SK-N-SH (cell line): Measurements from ENCODE around the gene CDK13. TPM values are rescaled to one million over a fixed set of nuclear protein-coding genes. Genes with fewer than 3 reads are reported as not detected.

Experiments used
- CTCF ChIA-PET: fragments of 300-600, 350-600 bp; formaldehyde crosslinking; extraction: SDS; loops from one replicate; lab custom pipeline; 2021; lab: Yijun Ruan, JAX
- POLR2A ChIA-PET: fragments of 350-600 bp; sonication (Branson Sonifier 250); formaldehyde crosslinking; extraction: SDS; loops from one replicate; lab custom pipeline; 2020; ENCODE audit warnings: antibody characterized with exemption, inconsistent platforms; lab: Yijun Ruan, JAX
- DNase-seq: peaks from one replicate; pipeline ENCODE4 v3.0.0; 2012
- H2AFZ ChIP-seq: fragments of 200-600 bp; sonication (generic); 2 replicates; pipeline ENCODE4 v1.8.1; 2016; ENCODE audit warnings: antibody characterized with exemption, mild to moderate bottlenecking, low read depth
- H3F3A ChIP-seq: fragments of 200-600 bp; sonication (generic); replicated peaks from 2 replicates; pipeline ENCODE3; 2016; ENCODE audit warnings: antibody characterized with exemption, mild to moderate bottlenecking; ENCODE audit not compliant: insufficient read depth
- H3K27ac ChIP-seq, 2 experiments: fragments of 200-500 bp in 1 of 2; fragments of 200-600 bp in 1 of 2; sonication (Bioruptor generic) in 1 of 2; sonication (generic), shearing (Covaris generic) in 1 of 2; 2 replicates each; pipeline versions ENCODE4 v1.5.1 to v1.6.1; 2014 to 2016; ENCODE audit warnings: low read depth in 2 of 2, inconsistent platforms in 1 of 2, low read length in 1 of 2, mild to moderate bottlenecking in 1 of 2, mixed read lengths in 1 of 2
- H3K27me3 ChIP-seq: fragments of 200-600 bp; sonication (generic), shearing (Covaris generic); 2 replicates; pipeline ENCODE4 v1.6.1; 2016; ENCODE audit warnings: mixed run types; ENCODE audit not compliant: insufficient read depth
- H3K36me3 ChIP-seq, 2 experiments: fragments of 200-500 bp in 1 of 2; fragments of 200-600 bp in 1 of 2; sonication (Bioruptor generic) in 1 of 2; sonication (generic) in 1 of 2; replicated peaks in 1 of 2; 2 replicates each; pipeline versions ENCODE3 to v1.5.1; 2014 to 2016; ENCODE audit warnings: low read length in 1 of 2, mild to moderate bottlenecking in 1 of 2; ENCODE audit not compliant: insufficient read depth in 2 of 2, control insufficient read depth in 1 of 2
- H3K4me1 ChIP-seq, 2 experiments: fragments of 200-500 bp in 1 of 2; fragments of 200-600 bp in 1 of 2; sonication (Bioruptor generic) in 1 of 2; sonication (generic), shearing (Covaris generic) in 1 of 2; 2 replicates each; pipeline versions ENCODE4 v1.5.1 to v1.6.1; 2014 to 2016; ENCODE audit warnings: low read depth in 1 of 2, low read length in 1 of 2, mixed run types in 1 of 2; ENCODE audit not compliant: insufficient read depth in 2 of 2, control insufficient read depth in 1 of 2
- H3K4me2 ChIP-seq: fragments of 200-600 bp; sonication (generic), shearing (Covaris generic); 2 replicates; pipeline ENCODE4 v1.6.1; 2017; ENCODE audit warnings: mixed run types
- H3K4me3 ChIP-seq, 2 experiments: fragments of 200-500 bp in 1 of 2; fragments of 200-600 bp in 1 of 2; sonication (Bioruptor generic) in 1 of 2; sonication (generic), shearing (Covaris generic) in 1 of 2; 2 replicates each; pipeline versions ENCODE4 v1.5.1 to v1.8.1; 2014 to 2016; ENCODE audit warnings: low read depth in 2 of 2, inconsistent platforms in 1 of 2, low read length in 1 of 2, mild to moderate bottlenecking in 1 of 2, mixed read lengths in 1 of 2, moderate library complexity in 1 of 2
- H3K79me2 ChIP-seq: fragments of 200-600 bp; sonication (generic); 2 replicates; pipeline ENCODE4 v1.8.1; 2017; ENCODE audit warnings: mild to moderate bottlenecking; ENCODE audit not compliant: insufficient read depth
- H3K9ac ChIP-seq: fragments of 200-600 bp; sonication (generic); 2 replicates; pipeline ENCODE4 v1.6.1; 2017; ENCODE audit warnings: mixed run types
- H3K9me2 ChIP-seq: fragments of 200-600 bp; sonication (generic); 2 replicates; pipeline ENCODE4 v1.6.1; 2017; ENCODE audit warnings: mixed run types
- H3K9me3 ChIP-seq: fragments of 200-600 bp; sonication (generic); 2 replicates; pipeline ENCODE4 v1.6.1; 2017; ENCODE audit warnings: mixed run types, mild to moderate bottlenecking, moderate library complexity
- H4K20me1 ChIP-seq: fragments of 200-600 bp; sonication (generic); 2 replicates; pipeline ENCODE4 v1.6.1; 2017; ENCODE audit warnings: mild to moderate bottlenecking, mixed run types; ENCODE audit not compliant: insufficient read depth
- ELF1 ChIP-seq: IDR thresholded peaks from 2 replicates; pipeline ENCODE4 v1.4.0; 2012
- EP300 ChIP-seq, 2 experiments: IDR thresholded peaks; 2 replicates each; pipeline versions ENCODE4 v1.4.0 to v1.6.1; 2012; ENCODE audit warnings: borderline replicate concordance in 1 of 2, low read depth in 1 of 2, low read length in 1 of 2
- EZH2phosphoT487 ChIP-seq: fragments of 200-600 bp; sonication (generic); IDR thresholded peaks from 2 replicates; pipeline ENCODE4 v1.6.1; 2017; ENCODE audit warnings: low read depth, mixed run types, mild to moderate bottlenecking, antibody characterized with exemption, moderate library complexity, borderline replicate concordance
- GABPA ChIP-seq: IDR thresholded peaks from 2 replicates; pipeline ENCODE4 v1.4.0; 2012; ENCODE audit warnings: low read depth, mild to moderate bottlenecking
- JUND ChIP-seq: IDR thresholded peaks from 2 replicates; pipeline ENCODE4 v1.4.0; 2012
- PBX3 ChIP-seq: IDR thresholded peaks from 2 replicates; pipeline ENCODE4; 2012
- REST ChIP-seq: IDR thresholded peaks from 2 replicates; pipeline ENCODE4 v1.6.1; 2012; ENCODE audit warnings: mild to moderate bottlenecking, low read depth, low read length, moderate library complexity
- RXRA ChIP-seq: IDR thresholded peaks from 2 replicates; pipeline ENCODE4 v1.4.0; 2012; ENCODE audit warnings: low read depth, mild to moderate bottlenecking, borderline replicate concordance
- SIN3A ChIP-seq: IDR thresholded peaks from 2 replicates; pipeline ENCODE4 v1.6.1; 2012; ENCODE audit warnings: low read depth, mild to moderate bottlenecking, low read length, moderate library complexity, borderline replicate concordance
- TAF1 ChIP-seq: IDR thresholded peaks from 2 replicates; pipeline ENCODE4 v1.6.1; 2012; ENCODE audit warnings: low read depth, mild to moderate bottlenecking, low read length, moderate library complexity, borderline replicate concordance
- TCF12 ChIP-seq: IDR thresholded peaks from 2 replicates; pipeline ENCODE4 v1.4.0; 2012
- USF2 ChIP-seq: fragments of 150-350 bp; IDR thresholded peaks from 2 replicates; pipeline ENCODE4 v1.6.1; 2017; ENCODE audit warnings: antibody characterized with exemption, low read length, low read depth, borderline replicate concordance
- ZBTB33 ChIP-seq: IDR thresholded peaks from 2 replicates; pipeline ENCODE4 v1.4.0; 2012; ENCODE audit warnings: low read depth, borderline replicate concordance
- WGBS: methylation state at CpG from one replicate; pipeline ENCODE4 v1.1.6; 2017; ENCODE audit warnings: low lambda C conversion rate; 5-methylcytosine and 5-hydroxymethylcytosine counted together
- polyA plus RNA-seq, 3 experiments: library from polyadenylated mRNA; depleted of rRNA; stranded (reverse); fragments of >200 nt; gene quantifications; 2 replicates each; pipeline ENCODE4 v1.2.3, GENCODE V29; 2012

The CDK13 gene
- polyA plus RNA-seq, 1 of the 3 experiments (the other 2 are of a cell fraction): 23.1 TPM

- ChIA-PET CTCF (interaction anchor here (0.8 to 3.7 kb wide), 5 partner anchors 9 to 27 kb away, joined by 3 to 23 read pairs (median 8); no protein-coding TSS in a partner anchor), POLR2A (no interaction called here)
- Histone ChIP-seq H3K79me2 (no peaks in the 10 kb centered on the region), H3K9ac (no peak overlapping the region), H2AFZ (no peak overlapping the region), H3K36me3 (no peaks in the 10 kb centered on the region), H3K9me3 (no peaks in the 10 kb centered on the region), H4K20me1 (no peaks in the 10 kb centered on the region), H3K4me3 (no peak overlapping the region), H3F3A (no peaks in the 10 kb centered on the region), H3K4me2 (no peak overlapping the region), H3K27ac (no peak overlapping the region), H3K9me2 (no peaks in the 10 kb centered on the region)
- no peak for DNase-seq
- TF ChIP-seq EZH2phosphoT487 (no peak), USF2 (no peak), RXRA (no peak), JUND (no peak), EP300 (IDR thresholded peaks at IDR 0.05; ENCODE audit: borderline replicate concordance in 1 of 2, low read depth in 1 of 2, low read length in 1 of 2) (no peak), SIN3A (no peak), TAF1 (no peak), ZBTB33 (no peak), PBX3 (no peak)
- TF ChIP-seq, all 33 proteins: peak for 0
- Histone ChIP-seq H3K4me1 (no peaks in the 10 kb centered on the region), H3K27me3 (peaks cover 16% of the 10 kb centered on the region)
- WGBS: 63% methylated on average over 7 of the region's 7 CpGs
Measured at GRCh38 chr7:39921506-39922175, 28.4 kb upstream of the CDK13 start.

GRCh38 chr7:39922580-39922979, 27.5 kb upstream of the CDK13 start:
- Histone ChIP-seq H3K36me3 (no peaks in the 10 kb centered on the region), H3K4me1 (no peaks in the 10 kb centered on the region)
- no peak for TF ChIP-seq JUND
- TF ChIP-seq EP300 (IDR thresholded peaks at IDR 0.05; ENCODE audit: borderline replicate concordance in 1 of 2, low read depth in 1 of 2, low read length in 1 of 2): no peak
- TF ChIP-seq RXRA: no peak
- TF ChIP-seq GABPA: no peak
- TF ChIP-seq TCF12: no peak
- no peak for TF ChIP-seq REST
- no peak for TF ChIP-seq ELF1
- TF ChIP-seq, all 33 proteins: peak for 0
- ChIA-PET CTCF (interaction anchor here (3.0 kb wide), 1 partner anchor 26 kb away, joined by 17 read pairs; no protein-coding TSS in a partner anchor), POLR2A (no interaction called here)
- peaks cover 16% of the 10 kb centered on the region for H3K27me3 ChIP-seq
- no peaks in the 10 kb centered on the region for H3K9me3 ChIP-seq
- H2AFZ ChIP-seq: no peak overlapping the region
- 33% methylated on average over 3 of the region's 3 CpGs for WGBS
- no peak overlapping the region for H3K4me2 ChIP-seq
- DNase-seq: no peak
- no peaks in the 10 kb centered on the region for H3K9me2 ChIP-seq
- no peaks in the 10 kb centered on the region for H3F3A ChIP-seq
- no peak overlapping the region for H3K4me3 ChIP-seq
- H3K9ac ChIP-seq: no peak overlapping the region
- H3K79me2 ChIP-seq: no peaks in the 10 kb centered on the region
- no peak overlapping the region for H3K27ac ChIP-seq
- no peaks in the 10 kb centered on the region for H4K20me1 ChIP-seq
